HG03108 (cell line): Measurements from ENCODE around the gene KRABD2.
A peak's percentile ranks its signal among the peaks of the same experiment; 100 is the strongest.
"Not testable (repeated sequence)": the region's sequence is repeated elsewhere in the genome, so short reads cannot be mapped to it uniquely, and the experiment has no call there.

Experiments
- ATAC-seq: cut with Tn5 transposase; IDR thresholded peaks from one replicate; pipeline ENCODE4 v1.9.1; 2021; ENCODE audit warnings: moderate library complexity; ENCODE audit not compliant: unreplicated experiment

The KRABD2 gene

DNA sequence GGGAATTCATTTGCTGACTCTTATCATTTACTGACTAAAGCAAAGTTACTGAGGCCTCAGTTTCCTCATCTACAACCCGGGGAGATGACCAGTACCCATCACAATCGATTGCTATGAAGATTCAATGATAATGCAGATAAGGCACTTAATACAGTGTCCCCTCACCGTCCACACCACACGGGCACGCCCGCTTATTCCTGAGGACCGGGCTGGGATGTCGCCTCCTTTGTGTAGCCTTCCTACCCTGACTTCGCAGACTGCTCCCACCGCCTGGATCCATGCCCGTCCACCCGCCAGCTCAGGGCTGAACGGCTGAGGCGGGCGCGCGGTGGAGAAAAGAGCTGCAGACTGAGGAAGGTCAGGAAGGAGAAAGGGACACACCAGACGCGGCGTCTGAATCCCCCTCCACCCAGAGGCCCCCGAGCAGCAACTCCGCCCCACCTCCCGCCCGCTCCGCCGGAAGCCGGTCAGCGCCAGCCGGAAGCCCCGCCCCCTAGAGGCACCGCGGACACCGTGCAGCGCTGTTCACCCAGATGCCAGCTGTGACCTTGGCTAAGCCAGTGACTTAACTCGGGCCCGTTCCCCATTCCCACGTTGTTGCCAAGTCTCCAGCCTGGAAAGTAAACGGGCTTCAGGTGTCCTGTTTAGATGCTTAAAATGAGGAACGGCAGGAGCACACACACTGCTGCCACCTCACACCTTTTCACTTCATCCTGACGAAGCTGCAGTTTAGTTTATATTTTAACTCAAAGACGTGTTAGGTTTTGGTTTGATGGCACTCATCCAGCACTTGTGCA, at the start of gene KRABD2:
Gene KRABD2 (minus strand): TSS at position 434 of the 797 bp plus-strand sequence.
- peak; percentile 90 for ATAC-seq

DNA sequence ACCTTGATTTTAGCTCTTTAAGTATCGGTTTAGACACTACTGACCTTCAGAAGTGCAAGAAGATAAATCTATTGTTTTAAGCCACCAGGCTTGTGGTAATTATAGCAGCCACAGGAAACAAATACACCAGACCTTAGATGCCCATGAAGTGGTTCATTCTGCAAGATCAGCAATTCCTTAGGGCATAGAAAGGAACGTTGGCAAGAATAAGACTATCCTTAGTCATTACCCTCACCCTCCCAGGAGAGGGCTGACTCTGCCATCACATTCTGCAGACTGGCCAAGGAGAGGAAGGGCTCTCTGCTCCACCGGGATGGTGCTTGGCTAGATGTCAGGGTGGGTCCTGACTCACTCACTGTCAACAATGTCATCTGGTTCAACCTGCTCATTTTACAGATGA, 45.1 kb upstream of the KRABD2 start:
- ATAC-seq = no peak

DNA sequence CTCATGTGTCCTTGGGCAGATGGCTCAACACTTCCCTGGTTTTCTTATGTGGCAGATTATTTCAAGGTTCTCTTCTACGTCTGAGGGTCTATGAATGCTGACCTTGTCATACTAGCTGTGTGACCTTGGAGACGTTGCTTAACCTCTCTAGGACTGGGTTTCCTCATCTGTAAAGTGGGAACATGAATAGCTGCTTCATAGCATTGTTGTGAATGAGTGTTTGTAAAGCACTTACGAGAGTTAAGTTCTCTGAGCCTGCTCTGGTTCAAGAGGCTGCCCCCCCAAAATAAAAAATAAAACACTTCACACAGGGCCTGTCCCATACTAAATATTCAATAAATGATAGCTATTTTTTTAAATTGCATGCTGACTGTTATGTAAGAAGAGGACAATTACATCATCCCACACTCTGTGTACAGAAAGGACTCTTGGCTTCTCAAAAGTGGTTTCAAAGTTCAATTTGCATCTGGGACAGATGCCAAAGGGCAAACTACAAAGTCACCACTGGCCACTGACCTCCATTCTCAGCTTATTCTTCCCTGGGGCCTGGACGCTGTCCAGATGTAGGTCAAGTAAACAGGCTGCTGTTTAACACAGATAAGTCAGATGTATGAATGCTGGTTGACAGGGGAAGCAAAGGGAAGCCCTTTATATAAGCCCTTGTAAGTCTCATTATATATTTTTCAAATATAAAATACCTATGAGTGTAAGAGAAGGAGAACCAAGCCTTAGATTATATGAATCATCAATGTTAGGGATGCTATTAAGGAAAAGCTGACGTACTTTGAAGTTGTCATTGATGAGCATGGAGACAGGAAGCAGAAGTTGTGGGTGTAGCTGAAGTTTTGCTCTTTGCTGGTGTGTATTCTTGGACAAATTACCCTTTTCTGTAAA, 43.8 kb upstream of the KRABD2 start:
- ATAC-seq = no peak

DNA sequence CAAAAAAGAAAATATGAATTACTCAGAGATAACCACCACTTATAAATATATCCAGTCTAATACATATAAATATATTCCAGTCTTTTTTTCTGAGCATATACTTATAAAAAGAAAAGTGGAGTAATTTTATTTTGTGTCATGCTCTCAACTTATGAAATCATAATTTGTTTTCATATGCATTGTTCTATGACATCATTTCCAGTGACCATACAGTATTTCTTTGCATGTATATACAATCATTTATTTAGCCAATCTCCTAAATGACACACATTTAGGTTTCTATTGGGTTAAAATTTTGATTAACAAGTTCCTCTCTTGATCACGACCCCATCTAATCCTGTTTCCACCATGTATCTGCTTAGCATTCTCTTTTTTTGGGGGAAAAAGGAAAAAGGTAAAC, 42.8 kb upstream of the KRABD2 start:
- ATAC-seq = no peak

DNA sequence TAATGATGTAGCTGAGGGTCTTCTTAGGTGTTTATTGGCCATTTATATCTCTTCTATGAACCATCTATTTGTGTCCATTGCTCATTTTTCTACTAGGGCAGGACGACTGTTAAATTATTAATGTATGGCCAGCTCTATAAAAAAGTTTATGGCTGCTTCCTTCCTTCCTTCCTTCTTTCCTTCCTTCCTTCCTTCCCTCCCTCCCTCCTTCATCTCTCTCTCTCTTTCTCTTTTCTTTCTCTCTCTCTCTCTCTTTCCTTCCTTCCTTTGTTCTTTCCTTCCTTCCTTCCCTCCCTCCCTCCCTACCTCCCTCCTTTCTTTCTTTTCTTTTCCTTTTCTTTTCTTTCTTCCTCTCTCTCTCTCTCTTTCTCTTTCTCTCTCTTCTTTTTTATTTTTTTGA, 42.0 kb upstream of the KRABD2 start:
- ATAC-seq = no peak

DNA sequence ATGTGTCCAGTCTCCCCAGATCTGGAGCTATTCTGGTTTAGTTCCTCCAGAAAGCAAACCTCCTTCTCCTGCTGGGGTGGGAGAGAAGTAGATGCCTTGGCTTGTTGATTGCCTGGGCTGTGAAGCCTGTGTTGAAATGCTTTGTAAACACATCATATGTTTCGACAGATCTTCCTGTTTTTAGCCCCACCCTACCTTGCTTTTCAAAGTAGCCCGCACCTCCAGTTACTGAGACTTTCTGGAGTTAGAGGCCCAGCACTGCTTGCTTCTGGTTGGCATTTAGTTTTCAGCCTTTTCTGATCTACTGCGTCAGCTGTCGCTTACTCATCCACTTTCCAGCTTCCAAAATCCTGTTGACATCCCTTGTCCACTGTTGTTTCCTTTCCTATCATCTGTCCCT, 41.3 kb upstream of the KRABD2 start:
- no peak for ATAC-seq

DNA sequence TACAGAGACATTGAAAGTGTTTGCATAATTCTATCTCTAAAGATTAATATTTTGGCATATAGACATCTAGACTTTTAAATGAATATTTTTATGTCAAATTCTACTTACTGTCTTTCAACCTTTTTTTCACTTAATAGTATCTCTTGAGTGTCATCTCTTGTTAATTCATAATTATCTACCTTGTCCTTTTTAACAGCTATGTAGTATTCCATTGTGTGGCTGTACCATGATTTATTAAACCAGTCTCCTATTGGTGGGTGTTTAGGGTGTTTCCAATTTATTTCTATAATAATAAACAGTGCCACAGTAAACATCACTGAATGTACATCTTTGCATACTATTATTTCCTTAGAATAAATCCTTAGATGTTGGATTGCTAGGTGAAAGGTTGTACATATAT, 37.4 kb upstream of the KRABD2 start:
- ATAC-seq = no peak

DNA sequence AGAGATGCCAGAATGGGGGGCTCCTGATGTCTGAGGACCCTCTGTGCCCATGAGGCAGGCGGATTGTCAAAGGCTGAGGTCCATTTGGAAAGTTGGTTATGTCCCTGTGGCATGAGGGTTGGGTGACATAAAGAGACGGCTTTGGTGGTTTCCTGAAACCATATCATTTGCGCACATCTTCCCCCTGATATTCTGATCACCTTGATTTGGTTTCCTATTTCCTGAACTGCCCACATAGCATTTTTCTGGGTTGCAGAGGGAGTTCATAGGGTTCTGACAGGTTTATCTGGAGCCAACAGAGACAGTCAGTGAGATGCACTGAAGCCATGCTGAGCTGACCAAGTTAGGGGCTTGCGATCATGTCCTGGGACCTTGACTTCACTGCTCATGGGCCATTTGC, 36.8 kb upstream of the KRABD2 start:
- ATAC-seq = no peak

DNA sequence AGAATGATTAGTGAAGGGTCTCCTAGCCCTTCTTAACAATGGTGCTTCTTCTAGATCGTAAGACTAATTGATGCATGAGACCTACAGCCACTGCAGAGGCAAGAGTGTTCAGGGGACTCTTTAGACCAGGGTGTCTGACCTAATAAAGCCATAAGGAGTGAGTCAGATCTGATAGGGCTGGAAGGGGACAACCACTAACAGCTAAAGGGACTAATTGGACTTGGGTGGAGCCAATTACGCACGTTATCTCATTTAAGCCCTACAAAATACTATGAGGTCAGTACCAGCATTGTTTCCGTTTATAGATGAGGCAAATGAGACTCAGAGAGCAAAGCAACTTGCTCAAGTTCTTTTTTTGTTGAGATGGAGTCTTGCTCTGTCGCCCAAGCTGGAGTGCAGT, 35.6 kb upstream of the KRABD2 start:
- no peak for ATAC-seq

DNA sequence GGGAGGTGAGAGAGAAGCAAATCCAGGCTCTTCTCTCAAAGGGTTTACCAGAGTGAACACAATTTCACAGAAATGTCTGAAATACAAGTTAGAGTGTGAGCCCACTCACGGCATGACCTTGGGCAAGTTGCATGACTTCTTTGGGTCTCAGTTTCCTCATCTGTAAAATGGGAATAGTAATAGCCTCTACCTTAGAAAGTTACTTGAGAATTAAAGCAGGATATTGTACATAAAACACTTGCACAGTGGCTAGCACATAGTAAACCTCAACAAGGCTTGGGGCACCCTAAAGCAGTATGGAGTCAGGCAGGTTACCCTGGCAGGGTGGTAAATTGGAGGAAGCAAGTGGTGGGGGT, 34.4 kb upstream of the KRABD2 start:
- ATAC-seq = no peak

DNA sequence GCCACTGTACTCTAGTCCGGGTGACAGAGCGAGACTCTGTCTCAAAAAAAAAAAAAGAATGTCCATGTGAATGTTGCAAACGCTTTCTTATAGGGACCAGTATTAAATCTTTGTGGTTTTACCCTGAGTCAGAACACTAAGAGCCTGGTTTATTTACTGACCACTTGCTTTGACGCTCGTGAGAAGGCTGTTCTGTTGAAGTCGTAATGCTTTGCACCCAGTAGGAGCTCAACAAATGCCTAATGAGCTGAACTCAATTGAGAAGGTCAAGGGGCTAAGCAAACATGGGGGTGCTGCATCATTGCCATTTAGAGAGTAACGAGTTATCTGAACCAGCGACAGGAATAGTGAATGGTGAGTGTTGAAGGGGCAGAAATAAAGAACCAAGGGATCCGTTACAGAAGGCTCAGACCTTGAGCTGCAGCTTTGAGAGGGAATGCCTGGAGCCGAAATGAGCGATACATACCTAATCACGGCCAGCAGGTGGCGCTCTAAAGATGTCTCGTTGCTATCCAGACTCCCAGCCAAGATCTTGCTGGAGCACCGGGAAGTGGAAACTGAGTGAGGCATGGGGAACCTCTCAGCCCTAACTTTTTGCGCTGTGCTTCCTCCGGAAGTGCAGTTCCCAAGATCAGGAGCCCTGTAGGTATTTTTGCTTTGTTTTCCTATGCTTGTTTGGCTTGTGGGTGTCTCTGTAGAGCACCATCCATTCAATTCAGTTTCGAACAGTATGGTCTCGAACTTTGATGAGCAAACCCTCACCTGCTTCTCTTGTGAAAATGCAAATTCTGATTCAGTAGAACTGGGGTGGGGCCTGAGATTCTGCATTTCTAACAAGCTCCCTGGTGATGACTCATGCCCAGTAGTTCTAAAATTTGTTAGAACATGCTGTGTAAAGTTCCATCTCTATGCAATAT, 33.7 kb upstream of the KRABD2 start:
- no peak for ATAC-seq

DNA sequence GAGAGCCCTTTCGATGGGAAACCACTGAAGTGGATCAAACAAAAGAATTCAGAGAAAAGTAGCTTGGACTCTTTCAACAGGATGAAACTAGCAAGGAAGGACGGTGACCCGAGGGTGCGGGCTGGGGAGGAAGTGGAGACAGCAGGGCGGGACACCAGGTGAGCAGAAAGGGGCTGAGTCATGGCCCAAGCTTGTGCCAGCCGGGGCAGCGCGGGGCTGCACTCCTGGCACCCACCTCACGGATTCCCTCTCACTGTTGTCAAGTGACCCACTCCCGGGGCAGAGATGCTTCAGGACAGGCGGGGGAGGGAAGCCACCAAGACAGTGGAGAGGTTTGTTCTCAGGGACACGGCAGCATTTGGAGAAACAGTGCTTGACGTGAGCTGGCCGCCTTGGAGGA, 31.9 kb upstream of the KRABD2 start:
- ATAC-seq = no peak

DNA sequence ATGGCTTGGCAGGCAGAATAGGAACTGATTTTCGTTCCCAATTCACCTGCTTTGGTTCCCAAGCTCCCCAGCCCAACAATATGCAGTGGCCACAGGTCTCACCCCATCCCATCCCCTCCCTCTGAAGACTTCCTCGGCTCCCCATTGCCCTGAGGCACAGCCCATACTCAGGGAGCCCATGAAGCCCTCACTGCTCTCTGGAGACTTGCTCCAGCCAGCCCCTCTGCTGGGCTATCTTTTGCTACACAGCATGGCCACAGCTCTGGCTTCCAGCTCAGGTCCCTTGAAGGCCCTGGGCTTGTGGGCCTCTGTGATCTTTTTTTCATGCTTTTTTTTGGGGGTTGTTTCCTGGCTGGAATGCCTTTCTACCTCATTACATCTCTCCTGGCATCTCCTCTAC, 29.7 kb upstream of the KRABD2 start:
- ATAC-seq = no peak

DNA sequence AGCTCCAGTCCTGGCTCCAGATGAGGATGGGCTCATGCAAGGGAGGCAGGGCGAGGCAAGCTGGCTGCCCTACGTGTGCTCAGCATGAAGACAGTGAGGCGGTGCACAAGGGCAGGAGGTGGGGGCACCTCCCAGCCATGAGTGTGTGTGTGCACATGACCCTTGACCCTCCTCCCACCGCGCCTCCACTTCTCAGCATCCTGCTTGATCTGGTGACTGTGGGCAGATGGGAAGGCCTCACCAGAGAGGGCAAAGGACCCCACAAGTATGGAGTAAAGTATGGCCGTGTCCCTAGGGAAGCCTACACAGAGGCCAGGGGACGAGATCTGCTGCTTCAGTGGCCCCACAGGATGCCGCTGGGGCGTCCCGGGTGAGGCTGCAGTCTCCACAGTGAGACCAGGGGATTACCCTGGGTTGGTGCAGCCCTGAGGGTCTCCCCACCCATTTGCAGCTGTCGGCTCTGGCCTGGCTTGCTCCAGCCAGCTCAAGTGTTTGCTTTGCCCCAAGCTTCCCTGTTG, 29.1 kb upstream of the KRABD2 start:
- ATAC-seq = no peak

DNA sequence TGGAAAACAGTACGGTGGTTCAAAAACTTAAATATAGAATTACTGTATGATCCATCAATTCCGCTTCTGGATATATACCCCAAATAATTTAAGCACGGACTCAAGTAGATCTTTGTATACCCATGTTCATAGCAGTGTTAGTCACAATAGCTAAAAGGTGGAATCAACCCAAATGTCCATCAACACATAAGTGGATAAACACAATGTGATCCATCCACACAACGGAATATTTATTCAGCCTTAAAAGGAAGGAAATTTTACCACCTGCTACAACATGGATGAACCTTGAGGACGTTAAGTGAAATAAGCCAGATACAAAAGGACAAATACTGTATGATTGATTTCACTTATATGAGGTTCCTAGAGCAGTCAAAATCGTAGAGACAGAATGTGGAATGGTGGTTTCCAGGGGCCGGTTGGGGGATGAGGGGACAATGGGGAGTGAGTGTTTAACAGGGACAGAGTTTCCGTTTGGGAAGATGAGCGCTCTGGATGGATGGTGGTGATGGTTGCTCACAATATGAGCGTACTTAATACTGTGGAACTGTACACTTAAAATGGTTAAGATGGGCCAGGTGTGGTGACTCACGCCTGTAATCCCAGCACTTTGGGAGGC, 26.5 kb upstream of the KRABD2 start:
- ATAC-seq = no peak

DNA sequence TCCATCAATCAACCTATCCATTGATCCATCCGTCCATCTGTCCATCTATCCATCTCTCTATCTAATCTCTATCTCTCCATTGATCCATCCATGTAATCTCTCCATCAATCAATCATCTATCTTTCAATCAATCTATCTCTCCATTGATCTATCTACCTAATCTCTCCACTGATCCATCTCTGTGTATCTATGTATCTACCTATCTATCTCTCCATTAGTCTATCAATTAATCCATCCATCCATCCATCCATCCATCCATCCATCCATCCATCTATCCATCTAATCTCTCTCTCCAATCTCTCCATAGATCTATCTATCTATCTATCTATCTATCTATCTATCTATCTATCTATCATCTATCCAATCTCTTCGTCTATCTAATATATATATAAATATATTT, 24.6 kb upstream of the KRABD2 start:
- ATAC-seq = no peak

DNA sequence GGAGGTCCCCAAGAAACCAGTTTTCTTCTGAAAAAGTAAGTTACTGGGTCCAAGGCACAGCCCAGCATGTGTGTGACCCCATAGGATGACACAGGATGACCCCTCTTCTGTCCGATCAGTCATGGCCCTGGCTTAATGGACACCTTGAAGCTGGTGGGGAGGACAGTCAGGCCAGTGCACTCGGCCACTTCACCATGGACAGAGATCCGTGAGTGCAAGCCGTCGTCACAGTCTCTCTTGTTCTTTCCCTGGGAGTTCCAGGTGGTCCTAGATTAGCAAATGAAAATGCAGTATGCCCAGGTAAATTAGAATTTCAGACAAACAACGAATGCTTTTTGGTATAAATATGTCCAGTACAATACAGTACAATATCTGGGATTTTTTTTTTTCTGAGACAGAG, 22.5 kb upstream of the KRABD2 start:
- ATAC-seq = no peak

DNA sequence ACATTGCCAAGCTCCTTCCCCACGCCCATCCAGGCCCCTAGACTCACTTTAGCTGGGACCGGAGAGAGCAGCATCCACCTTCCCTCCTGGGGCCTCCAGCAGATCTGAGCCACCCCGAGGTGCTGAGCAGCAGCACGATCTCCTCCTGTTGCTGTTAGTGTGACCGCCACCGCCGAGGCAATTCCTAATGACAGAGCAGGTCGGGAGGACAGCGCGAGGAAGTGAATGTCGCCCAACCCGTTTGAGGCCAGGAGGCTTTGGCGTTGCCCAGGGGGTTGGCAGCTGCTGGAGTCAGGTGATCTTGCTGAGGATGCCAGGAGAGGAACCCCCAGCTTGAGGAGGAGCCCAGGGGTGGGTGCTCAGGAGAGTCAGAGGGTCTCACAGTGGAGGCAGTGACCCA, 21.1 kb upstream of the KRABD2 start, which contains the start of gene RNF222:
Gene RNF222 (minus strand): TSS at position 192 of the 400 bp plus-strand sequence. CDS start 4,366 bp downstream, outside the sequence.
- no peak for ATAC-seq

DNA sequence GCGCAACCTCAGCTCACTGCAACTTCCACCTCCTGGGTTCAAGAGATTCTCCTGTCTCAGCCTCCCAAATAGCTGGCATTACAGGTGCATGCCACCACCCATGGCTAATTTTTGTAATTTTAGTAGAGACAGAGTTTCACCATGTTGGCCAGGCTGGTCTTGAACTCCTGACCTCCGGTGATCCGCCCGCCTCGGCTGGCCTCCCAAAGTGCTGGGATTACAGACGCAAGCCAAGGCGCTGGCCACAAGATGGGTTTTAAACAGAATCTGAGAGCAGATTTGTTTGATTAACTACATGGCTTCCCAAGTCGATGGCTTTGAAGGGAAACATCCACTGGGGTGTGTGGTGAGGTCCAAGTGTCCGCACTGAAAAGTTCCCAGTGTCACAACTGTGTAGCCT, 18.0 kb upstream of the KRABD2 start:
- ATAC-seq = not testable (repeated sequence)

DNA sequence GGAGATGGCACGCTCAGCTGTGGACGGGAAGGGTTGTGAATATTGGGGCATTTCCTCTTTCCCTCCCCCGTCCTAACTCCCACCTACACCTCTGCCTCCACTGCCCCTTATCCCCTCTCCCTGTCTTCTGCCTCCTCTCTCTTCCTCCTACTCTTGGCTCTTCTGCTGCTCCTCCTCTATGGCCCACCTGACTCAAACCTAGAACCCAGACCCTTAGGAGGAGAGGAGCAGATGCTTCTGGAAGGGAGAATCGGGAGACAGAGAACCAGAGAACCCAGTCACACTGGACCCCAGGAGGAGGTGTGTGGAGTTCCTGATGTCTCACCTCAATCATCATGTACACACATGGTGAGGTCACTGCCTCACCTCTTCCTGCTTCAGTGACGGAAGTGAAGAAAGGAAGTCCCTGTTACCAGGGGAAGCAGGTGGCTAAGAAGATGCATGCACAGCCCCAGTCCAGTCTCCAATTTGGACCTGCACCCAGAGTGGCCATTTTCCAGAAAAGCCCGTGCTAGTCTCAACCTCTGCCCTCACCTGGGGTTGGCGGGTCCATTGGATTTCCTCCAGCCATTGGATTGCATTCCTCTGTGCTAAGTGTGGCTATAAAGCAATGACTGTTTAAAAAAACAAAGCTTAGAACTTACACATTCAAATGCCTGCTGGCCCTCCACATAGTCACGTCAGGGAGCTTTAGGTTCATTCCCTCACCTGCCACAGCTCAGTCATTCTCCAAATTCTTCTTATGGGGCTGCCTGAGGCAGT, 17.1 kb upstream of the KRABD2 start:
- no peak for ATAC-seq
